Measurements from ENCODE around the gene CFAP92.

DNA sequence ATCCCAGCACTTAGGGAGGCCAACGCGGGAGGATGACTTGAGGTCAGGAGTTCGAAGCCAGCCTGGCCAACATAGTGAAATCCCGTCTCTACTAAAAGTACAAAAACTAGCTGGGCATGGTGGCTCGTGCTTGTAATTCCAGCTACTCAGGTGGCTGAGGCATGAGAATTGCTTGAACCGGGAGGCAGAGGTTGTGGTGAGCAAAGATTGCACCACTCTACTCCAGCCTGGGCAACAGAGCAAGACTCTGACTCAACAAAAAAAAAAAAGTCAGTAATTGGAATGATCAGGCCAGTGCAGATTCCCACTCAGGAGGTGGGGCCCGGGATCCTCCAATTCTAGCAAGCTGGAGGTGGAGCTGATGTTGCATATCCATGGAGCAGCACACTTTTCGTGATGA is 5.6 kb downstream of the CFAP92 start:
- TF ChIP-seq, protein P1, sequence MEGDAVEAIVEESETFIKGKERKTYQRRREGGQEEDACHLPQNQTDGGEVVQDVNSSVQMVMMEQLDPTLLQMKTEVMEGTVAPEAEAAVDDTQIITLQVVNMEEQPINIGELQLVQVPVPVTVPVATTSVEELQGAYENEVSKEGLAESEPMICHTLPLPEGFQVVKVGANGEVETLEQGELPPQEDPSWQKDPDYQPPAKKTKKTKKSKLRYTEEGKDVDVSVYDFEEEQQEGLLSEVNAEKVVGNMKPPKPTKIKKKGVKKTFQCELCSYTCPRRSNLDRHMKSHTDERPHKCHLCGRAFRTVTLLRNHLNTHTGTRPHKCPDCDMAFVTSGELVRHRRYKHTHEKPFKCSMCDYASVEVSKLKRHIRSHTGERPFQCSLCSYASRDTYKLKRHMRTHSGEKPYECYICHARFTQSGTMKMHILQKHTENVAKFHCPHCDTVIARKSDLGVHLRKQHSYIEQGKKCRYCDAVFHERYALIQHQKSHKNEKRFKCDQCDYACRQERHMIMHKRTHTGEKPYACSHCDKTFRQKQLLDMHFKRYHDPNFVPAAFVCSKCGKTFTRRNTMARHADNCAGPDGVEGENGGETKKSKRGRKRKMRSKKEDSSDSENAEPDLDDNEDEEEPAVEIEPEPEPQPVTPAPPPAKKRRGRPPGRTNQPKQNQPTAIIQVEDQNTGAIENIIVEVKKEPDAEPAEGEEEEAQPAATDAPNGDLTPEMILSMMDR (IDR thresholded peaks at IDR 0.05) = no peak
- no peak for TF ChIP-seq POLR2A (IDR thresholded peaks at IDR 0.05)

Data from heart left ventricle (tissue), 13 donors.